Measurements from ENCODE around the gene MIPOL1. TPM values are rescaled to one million over a fixed set of nuclear protein-coding genes. Genes with fewer than 3 reads are reported as not detected.

MIPOL1 gene
- total and polyA plus RNA-seq, 2 experiments from 2014 or later: 16.6 to 24.8 TPM

- no peaks in the 10 kb centered on the region for H4K20me1 ChIP-seq (replicated peaks; ENCODE audit: insufficient read depth)
- no peak overlapping the region for H3K4me3 ChIP-seq
- no peaks in the 10 kb centered on the region for H3K9me2 ChIP-seq (ENCODE audit: insufficient read depth)
- no peak overlapping the region for H3K27ac Mint-ChIP-seq
- H3K4me1 Mint-ChIP-seq: no peaks in the 10 kb centered on the region
- H3K27me3 Mint-ChIP-seq (ENCODE audit: insufficient read depth, low read depth, poor library complexity): peaks cover 3% of the 10 kb centered on the region
- ATAC-seq (no peak), DNase-seq (ENCODE audit: low spot score) (no peak)
- no peaks in the 10 kb centered on the region for H3F3A ChIP-seq (replicated peaks; ENCODE audit: low read depth)
- H3K9me3 Mint-ChIP-seq: peaks cover 5% of the 10 kb centered on the region
- no peaks in the 10 kb centered on the region for H3K4me1 ChIP-seq (ENCODE audit: insufficient read depth)
- H3K4me2 ChIP-seq: no peak overlapping the region
- peaks cover 30% of the 10 kb centered on the region for H3K36me3 Mint-ChIP-seq (ENCODE audit: low read depth)
- TF ChIP-seq, protein P1, sequence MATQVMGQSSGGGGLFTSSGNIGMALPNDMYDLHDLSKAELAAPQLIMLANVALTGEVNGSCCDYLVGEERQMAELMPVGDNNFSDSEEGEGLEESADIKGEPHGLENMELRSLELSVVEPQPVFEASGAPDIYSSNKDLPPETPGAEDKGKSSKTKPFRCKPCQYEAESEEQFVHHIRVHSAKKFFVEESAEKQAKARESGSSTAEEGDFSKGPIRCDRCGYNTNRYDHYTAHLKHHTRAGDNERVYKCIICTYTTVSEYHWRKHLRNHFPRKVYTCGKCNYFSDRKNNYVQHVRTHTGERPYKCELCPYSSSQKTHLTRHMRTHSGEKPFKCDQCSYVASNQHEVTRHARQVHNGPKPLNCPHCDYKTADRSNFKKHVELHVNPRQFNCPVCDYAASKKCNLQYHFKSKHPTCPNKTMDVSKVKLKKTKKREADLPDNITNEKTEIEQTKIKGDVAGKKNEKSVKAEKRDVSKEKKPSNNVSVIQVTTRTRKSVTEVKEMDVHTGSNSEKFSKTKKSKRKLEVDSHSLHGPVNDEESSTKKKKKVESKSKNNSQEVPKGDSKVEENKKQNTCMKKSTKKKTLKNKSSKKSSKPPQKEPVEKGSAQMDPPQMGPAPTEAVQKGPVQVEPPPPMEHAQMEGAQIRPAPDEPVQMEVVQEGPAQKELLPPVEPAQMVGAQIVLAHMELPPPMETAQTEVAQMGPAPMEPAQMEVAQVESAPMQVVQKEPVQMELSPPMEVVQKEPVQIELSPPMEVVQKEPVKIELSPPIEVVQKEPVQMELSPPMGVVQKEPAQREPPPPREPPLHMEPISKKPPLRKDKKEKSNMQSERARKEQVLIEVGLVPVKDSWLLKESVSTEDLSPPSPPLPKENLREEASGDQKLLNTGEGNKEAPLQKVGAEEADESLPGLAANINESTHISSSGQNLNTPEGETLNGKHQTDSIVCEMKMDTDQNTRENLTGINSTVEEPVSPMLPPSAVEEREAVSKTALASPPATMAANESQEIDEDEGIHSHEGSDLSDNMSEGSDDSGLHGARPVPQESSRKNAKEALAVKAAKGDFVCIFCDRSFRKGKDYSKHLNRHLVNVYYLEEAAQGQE (IDR thresholded peaks at IDR 0.05; ENCODE audit: unreplicated experiment): no peak
- no peak for TF ChIP-seq CREB1 (CRISPR knock-in tag; IDR thresholded peaks at IDR 0.05; ENCODE audit: low read depth)
- TF ChIP-seq ZNF331 (CRISPR knock-in tag; IDR thresholded peaks at IDR 0.05; ENCODE audit: low read depth): no peak
- TF ChIP-seq, protein P2, sequence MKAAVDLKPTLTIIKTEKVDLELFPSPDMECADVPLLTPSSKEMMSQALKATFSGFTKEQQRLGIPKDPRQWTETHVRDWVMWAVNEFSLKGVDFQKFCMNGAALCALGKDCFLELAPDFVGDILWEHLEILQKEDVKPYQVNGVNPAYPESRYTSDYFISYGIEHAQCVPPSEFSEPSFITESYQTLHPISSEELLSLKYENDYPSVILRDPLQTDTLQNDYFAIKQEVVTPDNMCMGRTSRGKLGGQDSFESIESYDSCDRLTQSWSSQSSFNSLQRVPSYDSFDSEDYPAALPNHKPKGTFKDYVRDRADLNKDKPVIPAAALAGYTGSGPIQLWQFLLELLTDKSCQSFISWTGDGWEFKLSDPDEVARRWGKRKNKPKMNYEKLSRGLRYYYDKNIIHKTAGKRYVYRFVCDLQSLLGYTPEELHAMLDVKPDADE (IDR thresholded peaks at IDR 0.05): no peak
- TF ChIP-seq, protein P3, sequence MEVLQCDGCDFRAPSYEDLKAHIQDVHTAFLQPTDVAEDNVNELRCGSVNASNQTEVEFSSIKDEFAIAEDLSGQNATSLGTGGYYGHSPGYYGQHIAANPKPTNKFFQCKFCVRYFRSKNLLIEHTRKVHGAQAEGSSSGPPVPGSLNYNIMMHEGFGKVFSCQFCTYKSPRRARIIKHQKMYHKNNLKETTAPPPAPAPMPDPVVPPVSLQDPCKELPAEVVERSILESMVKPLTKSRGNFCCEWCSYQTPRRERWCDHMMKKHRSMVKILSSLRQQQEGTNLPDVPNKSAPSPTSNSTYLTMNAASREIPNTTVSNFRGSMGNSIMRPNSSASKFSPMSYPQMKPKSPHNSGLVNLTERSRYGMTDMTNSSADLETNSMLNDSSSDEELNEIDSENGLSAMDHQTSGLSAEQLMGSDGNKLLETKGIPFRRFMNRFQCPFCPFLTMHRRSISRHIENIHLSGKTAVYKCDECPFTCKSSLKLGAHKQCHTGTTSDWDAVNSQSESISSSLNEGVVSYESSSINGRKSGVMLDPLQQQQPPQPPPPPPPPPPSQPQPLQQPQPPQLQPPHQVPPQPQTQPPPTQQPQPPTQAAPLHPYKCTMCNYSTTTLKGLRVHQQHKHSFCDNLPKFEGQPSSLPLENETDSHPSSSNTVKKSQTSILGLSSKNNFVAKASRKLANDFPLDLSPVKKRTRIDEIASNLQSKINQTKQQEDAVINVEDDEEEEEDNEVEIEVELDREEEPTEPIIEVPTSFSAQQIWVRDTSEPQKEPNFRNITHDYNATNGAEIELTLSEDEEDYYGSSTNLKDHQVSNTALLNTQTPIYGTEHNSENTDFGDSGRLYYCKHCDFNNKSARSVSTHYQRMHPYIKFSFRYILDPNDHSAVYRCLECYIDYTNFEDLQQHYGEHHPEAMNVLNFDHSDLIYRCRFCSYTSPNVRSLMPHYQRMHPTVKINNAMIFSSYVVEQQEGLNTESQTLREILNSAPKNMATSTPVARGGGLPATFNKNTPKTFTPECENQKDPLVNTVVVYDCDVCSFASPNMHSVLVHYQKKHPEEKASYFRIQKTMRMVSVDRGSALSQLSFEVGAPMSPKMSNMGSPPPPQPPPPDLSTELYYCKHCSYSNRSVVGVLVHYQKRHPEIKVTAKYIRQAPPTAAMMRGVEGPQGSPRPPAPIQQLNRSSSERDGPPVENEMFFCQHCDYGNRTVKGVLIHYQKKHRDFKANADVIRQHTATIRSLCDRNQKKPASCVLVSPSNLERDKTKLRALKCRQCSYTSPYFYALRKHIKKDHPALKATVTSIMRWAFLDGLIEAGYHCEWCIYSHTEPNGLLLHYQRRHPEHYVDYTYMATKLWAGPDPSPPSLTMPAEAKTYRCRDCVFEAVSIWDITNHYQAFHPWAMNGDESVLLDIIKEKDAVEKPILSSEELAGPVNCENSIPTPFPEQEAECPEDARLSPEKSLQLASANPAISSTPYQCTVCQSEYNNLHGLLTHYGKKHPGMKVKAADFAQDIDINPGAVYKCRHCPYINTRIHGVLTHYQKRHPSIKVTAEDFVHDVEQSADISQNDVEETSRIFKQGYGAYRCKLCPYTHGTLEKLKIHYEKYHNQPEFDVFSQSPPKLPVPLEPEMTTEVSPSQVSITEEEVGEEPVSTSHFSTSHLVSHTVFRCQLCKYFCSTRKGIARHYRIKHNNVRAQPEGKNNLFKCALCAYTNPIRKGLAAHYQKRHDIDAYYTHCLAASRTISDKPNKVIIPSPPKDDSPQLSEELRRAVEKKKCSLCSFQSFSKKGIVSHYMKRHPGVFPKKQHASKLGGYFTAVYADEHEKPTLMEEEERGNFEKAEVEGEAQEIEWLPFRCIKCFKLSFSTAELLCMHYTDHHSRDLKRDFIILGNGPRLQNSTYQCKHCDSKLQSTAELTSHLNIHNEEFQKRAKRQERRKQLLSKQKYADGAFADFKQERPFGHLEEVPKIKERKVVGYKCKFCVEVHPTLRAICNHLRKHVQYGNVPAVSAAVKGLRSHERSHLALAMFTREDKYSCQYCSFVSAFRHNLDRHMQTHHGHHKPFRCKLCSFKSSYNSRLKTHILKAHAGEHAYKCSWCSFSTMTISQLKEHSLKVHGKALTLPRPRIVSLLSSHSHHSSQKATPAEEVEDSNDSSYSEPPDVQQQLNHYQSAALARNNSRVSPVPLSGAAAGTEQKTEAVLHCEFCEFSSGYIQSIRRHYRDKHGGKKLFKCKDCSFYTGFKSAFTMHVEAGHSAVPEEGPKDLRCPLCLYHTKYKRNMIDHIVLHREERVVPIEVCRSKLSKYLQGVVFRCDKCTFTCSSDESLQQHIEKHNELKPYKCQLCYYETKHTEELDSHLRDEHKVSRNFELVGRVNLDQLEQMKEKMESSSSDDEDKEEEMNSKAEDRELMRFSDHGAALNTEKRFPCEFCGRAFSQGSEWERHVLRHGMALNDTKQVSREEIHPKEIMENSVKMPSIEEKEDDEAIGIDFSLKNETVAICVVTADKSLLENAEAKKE (CRISPR knock-in tag; IDR thresholded peaks at IDR 0.05): no peak
- no peak for TF ChIP-seq STAT1 (IDR thresholded peaks at IDR 0.05; ENCODE audit: unreplicated experiment)
- no peak for TF ChIP-seq POLR2AphosphoS5 (IDR thresholded peaks at IDR 0.05; ENCODE audit: low read depth)
- no peak for TF ChIP-seq EZH2phosphoT487 (IDR thresholded peaks at IDR 0.05; ENCODE audit: unreplicated experiment)
- no peak for TF ChIP-seq CTCF (conservative IDR thresholded peaks at IDR 0.05; ENCODE audit: low read depth in 2 of 2)
- no peak for TF ChIP-seq EZH2 (IDR thresholded peaks at IDR 0.05; ENCODE audit: low read depth, unreplicated experiment)
- TF ChIP-seq JUNB (IDR thresholded peaks at IDR 0.05; ENCODE audit: unreplicated experiment): no peak
- TF ChIP-seq ZNF114 (CRISPR knock-in tag; IDR thresholded peaks at IDR 0.05): no peak
- no peak for TF ChIP-seq NANOG (IDR thresholded peaks at IDR 0.05; ENCODE audit: borderline replicate concordance)
- H3K36me3 ChIP-seq (ENCODE audit: insufficient read depth): no peaks in the 10 kb centered on the region
- no peaks in the 10 kb centered on the region for H3K27me3 ChIP-seq (ENCODE audit: insufficient read depth)
- no peak overlapping the region for H3K4me3 Mint-ChIP-seq
- no peak overlapping the region for H2AFZ ChIP-seq
- H3K79me2 ChIP-seq (replicated peaks; ENCODE audit: insufficient read depth): peaks cover 13% of the 10 kb centered on the region
- no peak overlapping the region for H3K27ac ChIP-seq (ENCODE audit: low read depth)
Measured at GRCh38 chr14:37213016-37213415, 15.3 kb downstream of the MIPOL1 start.

All from GM23338 (cell line).